Stimulated activated CD4-positive, alpha-beta T cell treated with anti-CD3 and anti-CD28 coated beads, Interleukin-2, amount 100 ng/mL, for 4 hours (primary cell): ENCODE results near the gene SLC26A5.
A peak's percentile ranks its signal among the peaks of the same experiment; 100 is the strongest.

Source experiments
- DNase-seq: peaks from one replicate; pipeline ENCODE4 v3.0.0-alpha.2; 2020; ENCODE audit warnings: low read depth

SLC26A5 gene

GRCh38 chr7:103347507-103348267 lies 98.3 kb downstream of the SLC26A5 start, which contains the start of gene PSMC2:
PSMC2 (plus strand) TSS chr7:103347643; CDS start chr7:103347712, 69 bp downstream.
- DNase-seq = peak; percentile 71

GRCh38 chr7:103346396-103346795 lies 99.6 kb downstream of the SLC26A5 start:
- DNase-seq = no peak

GRCh38 chr7:103344453-103345149 lies 101.4 kb downstream of the SLC26A5 start, which contains the start of gene DNAJC2:
DNAJC2 (minus strand) TSS chr7:103344767; CDS start chr7:103344622, 145 bp downstream.
- DNase-seq = peak; percentile 79

GRCh38 chr7:103343758-103344452 lies 102.1 kb downstream of the SLC26A5 start:
- peak; percentile 39 for DNase-seq

GRCh38 chr7:103343332-103343731 lies 102.7 kb downstream of the SLC26A5 start:
- no peak for DNase-seq

GRCh38 chr7:103341466-103341865 lies 104.5 kb downstream of the SLC26A5 start:
- DNase-seq = no peak

GRCh38 chr7:103338864-103339263 lies 107.1 kb downstream of the SLC26A5 start:
- DNase-seq = no peak

GRCh38 chr7:103336761-103337160 lies 109.2 kb downstream of the SLC26A5 start:
- no peak for DNase-seq

GRCh38 chr7:103325744-103326143 lies 120.3 kb downstream of the SLC26A5 start:
- no peak for DNase-seq
